Measurements from ENCODE around the gene PCCA.
"Not testable (repeated sequence)": the region's sequence is repeated elsewhere in the genome, so short reads cannot be mapped to it uniquely, and the experiment has no call there.

The PCCA gene

GRCh38 chr13:100523981-100524386 is 435.1 kb downstream of the PCCA start:
- no peak for DNase-seq (ENCODE audit: low read depth)
- no peak for TF ChIP-seq CTCF (IDR thresholded peaks at IDR 0.05; ENCODE audit: low read length, missing control alignments)

GRCh38 chr13:100524688-100525087 is 435.8 kb downstream of the PCCA start:
- DNase-seq (ENCODE audit: low read depth); H3K4me3 ChIP-seq (replicated peaks; ENCODE audit: low read depth, low read length): not testable (repeated sequence)

More at GRCh38 chr13:100523981-100524386, 435.1 kb downstream of the PCCA start:
- no peak overlapping the region for H3K4me3 ChIP-seq (replicated peaks; ENCODE audit: low read depth, low read length)

GRCh38 chr13:100525453-100526317 is 436.8 kb downstream of the PCCA start:
- H3K4me3 ChIP-seq (replicated peaks; ENCODE audit: low read depth, low read length): no peak overlapping the region
- no peak for TF ChIP-seq CTCF (IDR thresholded peaks at IDR 0.05; ENCODE audit: low read length, missing control alignments)
- no peak for DNase-seq (ENCODE audit: low read depth)

GRCh38 chr13:100526318-100527000 is 437.6 kb downstream of the PCCA start:
- no peak for DNase-seq (ENCODE audit: low read depth)
- no peak for TF ChIP-seq CTCF (IDR thresholded peaks at IDR 0.05; ENCODE audit: low read length, missing control alignments)
- no peak overlapping the region for H3K4me3 ChIP-seq (replicated peaks; ENCODE audit: low read depth, low read length)

GRCh38 chr13:100527644-100528043 is 438.8 kb downstream of the PCCA start:
- no peak for TF ChIP-seq CTCF (IDR thresholded peaks at IDR 0.05; ENCODE audit: low read length, missing control alignments)
- no peak for DNase-seq (ENCODE audit: low read depth)
- H3K4me3 ChIP-seq (replicated peaks; ENCODE audit: low read depth, low read length): no peak overlapping the region

GRCh38 chr13:100528353-100528752 is 439.5 kb downstream of the PCCA start:
- no peak for TF ChIP-seq CTCF (IDR thresholded peaks at IDR 0.05; ENCODE audit: low read length, missing control alignments)
- no peak for DNase-seq (ENCODE audit: low read depth)
- no peak overlapping the region for H3K4me3 ChIP-seq (replicated peaks; ENCODE audit: low read depth, low read length)

- H3K4me3 ChIP-seq (replicated peaks; ENCODE audit: low read depth, low read length): no peak overlapping the region
- no peak for TF ChIP-seq CTCF (IDR thresholded peaks at IDR 0.05; ENCODE audit: low read length, missing control alignments)
- no peak for DNase-seq (ENCODE audit: low read depth)
Measured at GRCh38 chr13:100528820-100529219, 439.9 kb downstream of the PCCA start.

Data from fibroblast of pulmonary artery (primary cell).